Body of pancreas (tissue), 4 donors: ENCODE measurements around the gene SNURF.

Source experiments
- CTCF ChIP-seq, 7 experiments: fragments of 450-650 bp in 4 of 7; fragments of 200-600 bp in 3 of 7; sonication (generic) in 3 of 7; IDR thresholded peaks; one replicate each; pipeline ENCODE4 v1.5.1; 2016 to 2019; ENCODE audit warnings: antibody characterized with exemption in 7 of 7
- POLR2A ChIP-seq, 3 donors: fragments of 450-650 bp; IDR thresholded peaks; one replicate each; pipeline ENCODE4 v1.6.1; 2016; ENCODE audit warnings: antibody characterized with exemption in 3 of 3, mild to moderate bottlenecking in 2 of 3

GRCh38 chr15:24986653-24987052 is 31.9 kb downstream of the SNURF start:
- TF ChIP-seq CTCF (IDR thresholded peaks at IDR 0.05) (no peak), POLR2A (IDR thresholded peaks at IDR 0.05) (no peak)
